ENCODE data around the gene MYBPHL. TPM values are rescaled to one million over a fixed set of nuclear protein-coding genes. Genes with fewer than 3 reads are reported as not detected.
A peak's percentile ranks its signal among the peaks of the same experiment; 100 is the strongest.

The MYBPHL gene
- total RNA-seq, 1 donor from 2014 or later = not detected

DNA sequence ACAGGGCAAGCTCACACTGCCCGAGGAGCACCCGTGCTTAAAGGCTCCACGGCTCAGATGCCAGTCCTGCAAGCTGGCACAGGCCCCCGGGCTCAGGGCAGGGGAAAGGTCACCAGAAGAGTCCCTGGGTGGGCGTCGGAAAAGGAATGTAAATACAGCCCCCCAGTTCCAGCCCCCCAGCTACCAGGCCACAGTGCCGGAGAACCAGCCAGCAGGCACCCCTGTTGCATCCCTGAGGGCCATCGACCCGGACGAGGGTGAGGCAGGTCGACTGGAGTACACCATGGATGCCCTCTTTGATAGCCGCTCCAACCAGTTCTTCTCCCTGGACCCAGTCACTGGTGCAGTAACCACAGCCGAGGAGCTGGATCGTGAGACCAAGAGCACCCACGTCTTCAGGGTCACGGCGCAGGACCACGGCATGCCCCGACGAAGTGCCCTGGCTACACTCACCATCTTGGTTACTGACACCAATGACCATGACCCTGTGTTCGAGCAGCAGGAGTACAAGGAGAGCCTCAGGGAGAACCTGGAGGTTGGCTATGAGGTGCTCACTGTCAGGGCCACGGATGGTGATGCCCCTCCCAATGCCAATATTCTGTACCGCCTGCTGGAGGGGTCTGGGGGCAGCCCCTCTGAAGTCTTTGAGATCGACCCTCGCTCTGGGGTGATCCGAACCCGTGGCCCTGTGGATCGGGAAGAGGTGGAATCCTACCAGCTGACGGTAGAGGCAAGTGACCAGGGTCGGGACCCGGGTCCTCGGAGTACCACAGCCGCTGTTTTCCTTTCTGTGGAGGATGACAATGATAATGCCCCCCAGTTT lies 56.1 kb downstream of the MYBPHL start:
- Mint-ChIP-seq H3K4me1 (peaks cover 30% of the 10 kb centered on the region), H3K4me3 (peak overlapping the region; percentile 66), H3K9me3 (no peaks in the 10 kb centered on the region), H3K36me3 (peaks cover 19% of the 10 kb centered on the region), H3K27ac (no peak overlapping the region), H3K27me3 (ENCODE audit: low read depth) (peaks cover 2% of the 10 kb centered on the region)
- no peak for TF ChIP-seq CTCF (IDR thresholded peaks at IDR 0.05; ENCODE audit: unreplicated experiment)
- DNase-seq (ENCODE audit: low spot score in 2 of 2, unreplicated experiment in 2 of 2) = no peak

- Mint-ChIP-seq H3K4me1 (peaks cover 22% of the 10 kb centered on the region), H3K27ac (no peak overlapping the region), H3K36me3 (peaks cover 19% of the 10 kb centered on the region), H3K27me3 (ENCODE audit: low read depth) (peaks cover 2% of the 10 kb centered on the region), H3K9me3 (no peaks in the 10 kb centered on the region), H3K4me3 (peak overlapping the region; percentile 66)
- DNase-seq (ENCODE audit: low spot score in 2 of 2, unreplicated experiment in 2 of 2) = no peak
- TF ChIP-seq CTCF (IDR thresholded peaks at IDR 0.05; ENCODE audit: unreplicated experiment) = no peak
These were observed 57.0 kb downstream of the MYBPHL start for GRCh38 chr1:109249654-109250401.

- Mint-ChIP-seq H3K4me1 (peaks cover 17% of the 10 kb centered on the region), H3K9me3 (no peaks in the 10 kb centered on the region), H3K27me3 (ENCODE audit: low read depth) (peaks cover 2% of the 10 kb centered on the region), H3K4me3 (peak within 1 kb of the TSS; percentile 66), H3K36me3 (peaks cover 19% of the 10 kb centered on the region), H3K27ac (no peak within 1 kb of the TSS)
- DNase-seq (ENCODE audit: low spot score in 2 of 2, unreplicated experiment in 2 of 2) = peak; percentile 50 to 65
- no peak for TF ChIP-seq CTCF (IDR thresholded peaks at IDR 0.05; ENCODE audit: unreplicated experiment)
These were observed 57.8 kb downstream of the MYBPHL start, which contains the start of gene CELSR2 for GRCh38 chr1:109248797-109249629. Gene CELSR2, plus strand, starts transcription at chr1:109249539. Its CDS starts 541 bp downstream, at chr1:109250080.

DNA sequence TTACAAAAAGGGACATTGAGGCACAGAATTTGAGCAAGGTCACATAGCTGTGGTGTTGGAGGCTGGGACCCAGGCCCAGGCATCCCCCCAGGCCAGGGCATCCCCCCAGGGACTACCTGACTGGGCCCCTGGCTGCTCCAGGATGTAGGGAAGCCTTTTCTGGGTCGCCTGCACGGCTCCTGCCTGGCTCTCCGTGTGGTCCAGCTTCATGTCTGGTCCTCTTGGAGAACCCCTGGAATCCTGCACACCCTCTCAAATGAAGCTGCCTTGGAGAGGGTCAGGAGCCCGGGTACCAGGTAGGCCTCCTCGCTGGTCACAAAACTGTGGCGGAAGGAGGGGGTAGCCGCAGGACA lies 58.4 kb downstream of the MYBPHL start:
- Mint-ChIP-seq H3K9me3 (no peaks in the 10 kb centered on the region), H3K27me3 (ENCODE audit: low read depth) (peaks cover 2% of the 10 kb centered on the region), H3K4me1 (peaks cover 11% of the 10 kb centered on the region), H3K27ac (no peak overlapping the region), H3K4me3 (no peak overlapping the region), H3K36me3 (peaks cover 19% of the 10 kb centered on the region)
- no peak for TF ChIP-seq CTCF (IDR thresholded peaks at IDR 0.05; ENCODE audit: unreplicated experiment)
- DNase-seq (ENCODE audit: low spot score in 2 of 2, unreplicated experiment in 2 of 2) = no peak

Measured in mesothelial cell of epicardium (in vitro differentiated cells).